ENCODE results near the gene SESN3. TPM values are rescaled to one million over a fixed set of nuclear protein-coding genes. Genes with fewer than 3 reads are reported as not detected.

The SESN3 gene
- total RNA-seq, 1 donor from 2014 or later = 4.7 TPM

- no peaks in the 10 kb centered on the region for H3K27me3 ChIP-seq (ENCODE audit: control insufficient read depth, insufficient read depth, low read length)
- DNase-seq (ENCODE audit: low read depth) = no peak
- H3K36me3 ChIP-seq (ENCODE audit: control insufficient read depth, insufficient read depth, low read length) = no peaks in the 10 kb centered on the region
- no peak overlapping the region for H3K4me3 ChIP-seq (ENCODE audit: low read depth, low read length)
- TF ChIP-seq CTCF (IDR thresholded peaks at IDR 0.05; ENCODE audit: insufficient read depth, low read length, poor library complexity, severe bottlenecking) = no peak
These were observed 85.5 kb downstream of the SESN3 start for GRCh38 chr11:95145430-95146060.

GRCh38 chr11:95144313-95145235, 86.4 kb downstream of the SESN3 start:
- Histone ChIP-seq H3K36me3 (ENCODE audit: control insufficient read depth, insufficient read depth, low read length) (no peaks in the 10 kb centered on the region), H3K27me3 (ENCODE audit: control insufficient read depth, insufficient read depth, low read length) (no peaks in the 10 kb centered on the region), H3K4me3 (ENCODE audit: low read depth, low read length) (no peak overlapping the region)
- TF ChIP-seq CTCF (IDR thresholded peaks at IDR 0.05; ENCODE audit: insufficient read depth, low read length, poor library complexity, severe bottlenecking) = no peak
- DNase-seq (ENCODE audit: low read depth) = no peak

GRCh38 chr11:95143106-95143681, 87.8 kb downstream of the SESN3 start:
- Histone ChIP-seq H3K27me3 (ENCODE audit: control insufficient read depth, insufficient read depth, low read length) (no peaks in the 10 kb centered on the region), H3K36me3 (ENCODE audit: control insufficient read depth, insufficient read depth, low read length) (no peaks in the 10 kb centered on the region), H3K4me3 (ENCODE audit: low read depth, low read length) (no peak overlapping the region)
- no peak for DNase-seq (ENCODE audit: low read depth)
- no peak for TF ChIP-seq CTCF (IDR thresholded peaks at IDR 0.05; ENCODE audit: insufficient read depth, low read length, poor library complexity, severe bottlenecking)

GRCh38 chr11:95142431-95142830, 88.6 kb downstream of the SESN3 start:
- TF ChIP-seq CTCF (IDR thresholded peaks at IDR 0.05; ENCODE audit: insufficient read depth, low read length, poor library complexity, severe bottlenecking) = no peak
- H3K36me3 ChIP-seq (ENCODE audit: control insufficient read depth, insufficient read depth, low read length) = no peaks in the 10 kb centered on the region
- no peaks in the 10 kb centered on the region for H3K27me3 ChIP-seq (ENCODE audit: control insufficient read depth, insufficient read depth, low read length)
- no peak overlapping the region for H3K4me3 ChIP-seq (ENCODE audit: low read depth, low read length)
- no peak for DNase-seq (ENCODE audit: low read depth)

- TF ChIP-seq CTCF (IDR thresholded peaks at IDR 0.05; ENCODE audit: insufficient read depth, low read length, poor library complexity, severe bottlenecking) = no peak
- no peaks in the 10 kb centered on the region for H3K27me3 ChIP-seq (ENCODE audit: control insufficient read depth, insufficient read depth, low read length)
- DNase-seq (ENCODE audit: low read depth) = no peak
- no peaks in the 10 kb centered on the region for H3K36me3 ChIP-seq (ENCODE audit: control insufficient read depth, insufficient read depth, low read length)
- H3K4me3 ChIP-seq (ENCODE audit: low read depth, low read length) = no peak overlapping the region
These were observed 90.5 kb downstream of the SESN3 start for GRCh38 chr11:95140397-95141033.
